Measurements from ENCODE around the gene LAMA2. TPM values are rescaled to one million over a fixed set of nuclear protein-coding genes. Genes with fewer than 3 reads are reported as not detected.

The LAMA2 gene
- total and polyA plus RNA-seq, 2 of the 13 experiments (the other 11 are each of a cell fraction or from before 2014, with no cell fraction given) = 0.11 to 0.28 TPM

DNA sequence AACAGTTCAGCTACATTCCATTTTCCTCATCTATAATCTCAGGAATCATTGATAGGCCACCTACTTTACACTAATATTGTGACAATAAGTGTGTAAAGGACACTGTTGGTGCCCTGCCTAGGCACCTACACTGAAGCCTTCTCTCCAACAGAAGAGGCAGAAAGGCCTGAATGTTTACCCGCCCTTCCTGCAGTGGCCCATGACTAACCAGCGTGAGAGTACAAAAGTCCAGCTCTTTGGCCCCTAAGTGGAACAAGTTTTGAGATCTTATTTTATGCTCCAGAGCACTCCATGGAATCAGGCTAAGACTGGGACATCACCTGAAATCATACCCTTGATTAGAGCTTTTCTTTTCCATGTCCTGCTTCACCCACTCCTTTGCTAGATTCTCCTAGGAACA is 467.3 kb downstream of the LAMA2 start (continued):
- TF ChIP-seq, protein P1, sequence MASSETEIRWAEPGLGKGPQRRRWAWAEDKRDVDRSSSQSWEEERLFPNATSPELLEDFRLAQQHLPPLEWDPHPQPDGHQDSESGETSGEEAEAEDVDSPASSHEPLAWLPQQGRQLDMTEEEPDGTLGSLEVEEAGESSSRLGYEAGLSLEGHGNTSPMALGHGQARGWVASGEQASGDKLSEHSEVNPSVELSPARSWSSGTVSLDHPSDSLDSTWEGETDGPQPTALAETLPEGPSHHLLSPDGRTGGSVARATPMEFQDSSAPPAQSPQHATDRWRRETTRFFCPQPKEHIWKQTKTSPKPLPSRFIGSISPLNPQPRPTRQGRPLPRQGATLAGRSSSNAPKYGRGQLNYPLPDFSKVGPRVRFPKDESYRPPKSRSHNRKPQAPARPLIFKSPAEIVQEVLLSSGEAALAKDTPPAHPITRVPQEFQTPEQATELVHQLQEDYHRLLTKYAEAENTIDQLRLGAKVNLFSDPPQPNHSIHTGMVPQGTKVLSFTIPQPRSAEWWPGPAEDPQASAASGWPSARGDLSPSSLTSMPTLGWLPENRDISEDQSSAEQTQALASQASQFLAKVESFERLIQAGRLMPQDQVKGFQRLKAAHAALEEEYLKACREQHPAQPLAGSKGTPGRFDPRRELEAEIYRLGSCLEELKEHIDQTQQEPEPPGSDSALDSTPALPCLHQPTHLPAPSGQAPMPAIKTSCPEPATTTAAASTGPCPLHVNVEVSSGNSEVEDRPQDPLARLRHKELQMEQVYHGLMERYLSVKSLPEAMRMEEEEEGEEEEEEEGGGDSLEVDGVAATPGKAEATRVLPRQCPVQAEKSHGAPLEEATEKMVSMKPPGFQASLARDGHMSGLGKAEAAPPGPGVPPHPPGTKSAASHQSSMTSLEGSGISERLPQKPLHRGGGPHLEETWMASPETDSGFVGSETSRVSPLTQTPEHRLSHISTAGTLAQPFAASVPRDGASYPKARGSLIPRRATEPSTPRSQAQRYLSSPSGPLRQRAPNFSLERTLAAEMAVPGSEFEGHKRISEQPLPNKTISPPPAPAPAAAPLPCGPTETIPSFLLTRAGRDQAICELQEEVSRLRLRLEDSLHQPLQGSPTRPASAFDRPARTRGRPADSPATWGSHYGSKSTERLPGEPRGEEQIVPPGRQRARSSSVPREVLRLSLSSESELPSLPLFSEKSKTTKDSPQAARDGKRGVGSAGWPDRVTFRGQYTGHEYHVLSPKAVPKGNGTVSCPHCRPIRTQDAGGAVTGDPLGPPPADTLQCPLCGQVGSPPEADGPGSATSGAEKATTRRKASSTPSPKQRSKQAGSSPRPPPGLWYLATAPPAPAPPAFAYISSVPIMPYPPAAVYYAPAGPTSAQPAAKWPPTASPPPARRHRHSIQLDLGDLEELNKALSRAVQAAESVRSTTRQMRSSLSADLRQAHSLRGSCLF (CRISPR knock-in tag; IDR thresholded peaks at IDR 0.05; ENCODE audit: borderline replicate concordance) = no peak
- TF ChIP-seq RXRB (CRISPR knock-in tag; IDR thresholded peaks at IDR 0.05; ENCODE audit: borderline replicate concordance) (no peak), FOXA3 (CRISPR knock-in tag; IDR thresholded peaks at IDR 0.05) (peak; percentile 54), ELF3 (CRISPR knock-in tag; IDR thresholded peaks at IDR 0.05) (0 out of 2 replicates have a peak, but pooled peaks have one; percentile 15), ZNF775 (CRISPR knock-in tag; IDR thresholded peaks at IDR 0.05; ENCODE audit: borderline replicate concordance) (no peak), ZNF549 (CRISPR knock-in tag; IDR thresholded peaks at IDR 0.05) (0 out of 2 replicates have a peak, but pooled peaks have one; percentile 19), MATR3 (CRISPR knock-in tag; IDR thresholded peaks at IDR 0.05) (no peak), ZNF670 (CRISPR knock-in tag; IDR thresholded peaks at IDR 0.05; ENCODE audit: borderline replicate concordance) (no peak), HNF4A (CRISPR knock-in tag; IDR thresholded peaks at IDR 0.05) (peak; percentile 83), KLF6 (CRISPR knock-in tag; IDR thresholded peaks at IDR 0.05) (no peak), ZNF644 (CRISPR knock-in tag; IDR thresholded peaks at IDR 0.05; ENCODE audit: low read depth) (peak; percentile 74), NONO (IDR thresholded peaks at IDR 0.05) (no peak), NONO (CRISPR knock-in tag; conservative IDR thresholded peaks at IDR 0.05) (0 out of 2 replicates have a peak, but pooled peaks have one; percentile 19)
- TF ChIP-seq, protein P2, sequence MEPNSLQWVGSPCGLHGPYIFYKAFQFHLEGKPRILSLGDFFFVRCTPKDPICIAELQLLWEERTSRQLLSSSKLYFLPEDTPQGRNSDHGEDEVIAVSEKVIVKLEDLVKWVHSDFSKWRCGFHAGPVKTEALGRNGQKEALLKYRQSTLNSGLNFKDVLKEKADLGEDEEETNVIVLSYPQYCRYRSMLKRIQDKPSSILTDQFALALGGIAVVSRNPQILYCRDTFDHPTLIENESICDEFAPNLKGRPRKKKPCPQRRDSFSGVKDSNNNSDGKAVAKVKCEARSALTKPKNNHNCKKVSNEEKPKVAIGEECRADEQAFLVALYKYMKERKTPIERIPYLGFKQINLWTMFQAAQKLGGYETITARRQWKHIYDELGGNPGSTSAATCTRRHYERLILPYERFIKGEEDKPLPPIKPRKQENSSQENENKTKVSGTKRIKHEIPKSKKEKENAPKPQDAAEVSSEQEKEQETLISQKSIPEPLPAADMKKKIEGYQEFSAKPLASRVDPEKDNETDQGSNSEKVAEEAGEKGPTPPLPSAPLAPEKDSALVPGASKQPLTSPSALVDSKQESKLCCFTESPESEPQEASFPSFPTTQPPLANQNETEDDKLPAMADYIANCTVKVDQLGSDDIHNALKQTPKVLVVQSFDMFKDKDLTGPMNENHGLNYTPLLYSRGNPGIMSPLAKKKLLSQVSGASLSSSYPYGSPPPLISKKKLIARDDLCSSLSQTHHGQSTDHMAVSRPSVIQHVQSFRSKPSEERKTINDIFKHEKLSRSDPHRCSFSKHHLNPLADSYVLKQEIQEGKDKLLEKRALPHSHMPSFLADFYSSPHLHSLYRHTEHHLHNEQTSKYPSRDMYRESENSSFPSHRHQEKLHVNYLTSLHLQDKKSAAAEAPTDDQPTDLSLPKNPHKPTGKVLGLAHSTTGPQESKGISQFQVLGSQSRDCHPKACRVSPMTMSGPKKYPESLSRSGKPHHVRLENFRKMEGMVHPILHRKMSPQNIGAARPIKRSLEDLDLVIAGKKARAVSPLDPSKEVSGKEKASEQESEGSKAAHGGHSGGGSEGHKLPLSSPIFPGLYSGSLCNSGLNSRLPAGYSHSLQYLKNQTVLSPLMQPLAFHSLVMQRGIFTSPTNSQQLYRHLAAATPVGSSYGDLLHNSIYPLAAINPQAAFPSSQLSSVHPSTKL (CRISPR knock-in tag; IDR thresholded peaks at IDR 0.05) = peak; percentile 59
- TF ChIP-seq, protein P3, sequence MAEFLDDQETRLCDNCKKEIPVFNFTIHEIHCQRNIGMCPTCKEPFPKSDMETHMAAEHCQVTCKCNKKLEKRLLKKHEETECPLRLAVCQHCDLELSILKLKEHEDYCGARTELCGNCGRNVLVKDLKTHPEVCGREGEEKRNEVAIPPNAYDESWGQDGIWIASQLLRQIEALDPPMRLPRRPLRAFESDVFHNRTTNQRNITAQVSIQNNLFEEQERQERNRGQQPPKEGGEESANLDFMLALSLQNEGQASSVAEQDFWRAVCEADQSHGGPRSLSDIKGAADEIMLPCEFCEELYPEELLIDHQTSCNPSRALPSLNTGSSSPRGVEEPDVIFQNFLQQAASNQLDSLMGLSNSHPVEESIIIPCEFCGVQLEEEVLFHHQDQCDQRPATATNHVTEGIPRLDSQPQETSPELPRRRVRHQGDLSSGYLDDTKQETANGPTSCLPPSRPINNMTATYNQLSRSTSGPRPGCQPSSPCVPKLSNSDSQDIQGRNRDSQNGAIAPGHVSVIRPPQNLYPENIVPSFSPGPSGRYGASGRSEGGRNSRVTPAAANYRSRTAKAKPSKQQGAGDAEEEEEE (CRISPR knock-in tag; IDR thresholded peaks at IDR 0.05; ENCODE audit: borderline replicate concordance) = no peak
- TF ChIP-seq, protein P4, sequence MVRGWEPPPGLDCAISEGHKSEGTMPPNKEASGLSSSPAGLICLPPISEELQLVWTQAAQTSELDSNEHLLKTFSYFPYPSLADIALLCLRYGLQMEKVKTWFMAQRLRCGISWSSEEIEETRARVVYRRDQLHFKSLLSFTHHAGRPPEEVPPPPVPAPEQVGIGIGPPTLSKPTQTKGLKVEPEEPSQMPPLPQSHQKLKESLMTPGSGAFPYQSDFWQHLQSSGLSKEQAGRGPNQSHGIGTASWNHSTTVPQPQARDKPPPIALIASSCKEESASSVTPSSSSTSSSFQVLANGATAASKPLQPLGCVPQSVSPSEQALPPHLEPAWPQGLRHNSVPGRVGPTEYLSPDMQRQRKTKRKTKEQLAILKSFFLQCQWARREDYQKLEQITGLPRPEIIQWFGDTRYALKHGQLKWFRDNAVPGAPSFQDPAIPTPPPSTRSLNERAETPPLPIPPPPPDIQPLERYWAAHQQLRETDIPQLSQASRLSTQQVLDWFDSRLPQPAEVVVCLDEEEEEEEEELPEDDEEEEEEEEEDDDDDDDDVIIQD (CRISPR knock-in tag; IDR thresholded peaks at IDR 0.05; ENCODE audit: low read depth) = peak; percentile 75; the same call in 1 of the 2 replicates
- TF ChIP-seq, protein P5, sequence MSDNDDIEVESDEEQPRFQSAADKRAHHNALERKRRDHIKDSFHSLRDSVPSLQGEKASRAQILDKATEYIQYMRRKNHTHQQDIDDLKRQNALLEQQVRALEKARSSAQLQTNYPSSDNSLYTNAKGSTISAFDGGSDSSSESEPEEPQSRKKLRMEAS (IDR thresholded peaks at IDR 0.05) = no peak

Data from HepG2 (cell line).